H9 (cell line): ENCODE measurements around the gene GLIPR2. TPM values are rescaled to one million over a fixed set of nuclear protein-coding genes. Genes with fewer than 3 reads are reported as not detected.

Source experiments
- DNase-seq: peaks from one replicate; pipeline ENCODE4 v3.0.0-alpha.2; 2017
- H2AFZ ChIP-seq: one replicate; pipeline ENCODE4 v1.6.1; 2013; ENCODE audit warnings: mild to moderate bottlenecking, low read length, control low read depth, moderate library complexity
- H2AK5ac ChIP-seq: 2 replicates; pipeline ENCODE4 v1.6.1; 2013; ENCODE audit warnings: low read length, control low read depth, mixed read lengths; ENCODE audit not compliant: insufficient read length
- H2BK120ac ChIP-seq: one replicate; pipeline ENCODE4 v1.6.1; 2013; ENCODE audit warnings: low read depth, mild to moderate bottlenecking, low read length, control low read depth, inconsistent platforms; ENCODE audit not compliant: poor library complexity, severe bottlenecking
- H2BK12ac ChIP-seq: 2 replicates; pipeline ENCODE4 v1.6.1; 2013; ENCODE audit warnings: low read length, control low read depth, mixed read lengths, low read depth; ENCODE audit not compliant: insufficient read length
- H2BK15ac ChIP-seq: 2 replicates; pipeline ENCODE4 v1.6.1; 2013; ENCODE audit warnings: low read depth, low read length, control low read depth
- H2BK20ac ChIP-seq: one replicate; pipeline ENCODE4 v1.6.1; 2013; ENCODE audit warnings: low read depth, mild to moderate bottlenecking, low read length, control low read depth, inconsistent platforms; ENCODE audit not compliant: poor library complexity, severe bottlenecking
- H2BK5ac ChIP-seq: 2 replicates; pipeline ENCODE4 v1.6.1; 2013; ENCODE audit warnings: low read length, control low read depth, mixed read lengths; ENCODE audit not compliant: insufficient read length
- H3K14ac ChIP-seq: 2 replicates; pipeline ENCODE4 v1.6.1; 2013; ENCODE audit warnings: low read length, control low read depth; ENCODE audit not compliant: insufficient read depth
- H3K18ac ChIP-seq: 2 replicates; pipeline ENCODE4 v1.6.1; 2013; ENCODE audit warnings: low read depth, mild to moderate bottlenecking, mixed read lengths, low read length, control low read depth; ENCODE audit not compliant: insufficient read length
- H3K23ac ChIP-seq: 2 replicates; pipeline ENCODE4 v1.6.1; 2013; ENCODE audit warnings: low read length, control low read depth, mixed read lengths, low read depth; ENCODE audit not compliant: insufficient read length
- H3K23me2 ChIP-seq: 2 replicates; pipeline ENCODE4 v1.6.1; 2013; ENCODE audit warnings: low read depth, mild to moderate bottlenecking, mixed read lengths, low read length, control low read depth; ENCODE audit not compliant: insufficient read length, poor library complexity, severe bottlenecking
- H3K27ac ChIP-seq: 2 replicates; pipeline ENCODE4 v1.5.1; 2013; ENCODE audit warnings: low read length, control low read depth, mixed read lengths, low read depth; ENCODE audit not compliant: insufficient read length
- H3K27me3 ChIP-seq: 2 replicates; pipeline ENCODE4 v1.6.1; 2013; ENCODE audit warnings: low read length, control low read depth, inconsistent platforms; ENCODE audit not compliant: insufficient read depth
- H3K4ac ChIP-seq: 2 replicates; pipeline ENCODE4 v1.6.1; 2013; ENCODE audit warnings: low read depth, mild to moderate bottlenecking, control low read depth, inconsistent platforms, low read length, moderate library complexity
- H3K4me1 ChIP-seq: 2 replicates; pipeline ENCODE4 v1.6.1; 2013; ENCODE audit warnings: low read length, control low read depth, inconsistent platforms; ENCODE audit not compliant: insufficient read depth
- H3K4me2 ChIP-seq: 2 replicates; pipeline ENCODE4 v1.6.1; 2013; ENCODE audit warnings: low read length, control low read depth, mixed read lengths; ENCODE audit not compliant: insufficient read length, insufficient read depth
- H3K56ac ChIP-seq: 2 replicates; pipeline ENCODE4 v1.6.1; 2013; ENCODE audit warnings: low read depth, mild to moderate bottlenecking, mixed read lengths, low read length, control low read depth; ENCODE audit not compliant: insufficient read length
- H3K79me1 ChIP-seq: 2 replicates; pipeline ENCODE4 v1.6.1; 2013; ENCODE audit warnings: low read depth, mild to moderate bottlenecking, moderate library complexity, low read length, control low read depth, inconsistent platforms; ENCODE audit not compliant: insufficient read depth, poor library complexity, severe bottlenecking
- H3K79me2 ChIP-seq: 2 replicates; pipeline ENCODE4 v1.6.1; 2013; ENCODE audit warnings: low read length, control low read depth, inconsistent platforms; ENCODE audit not compliant: insufficient read depth
- H3K9ac ChIP-seq: 2 replicates; pipeline ENCODE4 v1.6.1; 2013; ENCODE audit warnings: low read length, control low read depth, mixed read lengths; ENCODE audit not compliant: insufficient read length; ENCODE audit errors: extremely low read depth
- H3K9me3 ChIP-seq: one replicate; pipeline ENCODE4 v1.6.1; 2013; ENCODE audit warnings: low read depth, low read length, inconsistent platforms; ENCODE audit not compliant: control insufficient read depth
- H3T11ph ChIP-seq: one replicate; pipeline ENCODE4 v1.6.1; 2013; ENCODE audit warnings: mild to moderate bottlenecking, low read length, control low read depth, inconsistent platforms
- H4K20me1 ChIP-seq: one replicate; pipeline ENCODE4 v1.6.1; 2013; ENCODE audit not compliant: control insufficient read depth, insufficient read length, insufficient read depth
- H4K5ac ChIP-seq: 2 replicates; pipeline ENCODE4 v1.6.1; 2013; ENCODE audit warnings: low read depth, mild to moderate bottlenecking, mixed read lengths, low read length, control low read depth; ENCODE audit not compliant: insufficient read length
- H4K8ac ChIP-seq: replicated peaks from 2 replicates; pipeline ENCODE4 v1.6.1; 2013; ENCODE audit warnings: low read length, control low read depth, mixed read lengths, low read depth; ENCODE audit not compliant: insufficient read length
- H4K91ac ChIP-seq: 2 replicates; pipeline ENCODE4 v1.6.1; 2013; ENCODE audit warnings: low read depth, mild to moderate bottlenecking, moderate library complexity, mixed read lengths, low read length, control low read depth; ENCODE audit not compliant: insufficient read length
- H3K27ac Mint-ChIP-seq, 3 experiments: 2 replicates in 2 of 3; 3 replicates in 1 of 3; pipeline ENCODE4 v1.8.0; 2020 to 2021; ENCODE audit warnings: mixed read lengths in 3 of 3, mild to moderate bottlenecking in 1 of 3, moderate library complexity in 1 of 3
- H3K27me3 Mint-ChIP-seq: 2 replicates; pipeline ENCODE4 v1.8.0; 2021; ENCODE audit warnings: low read depth, mild to moderate bottlenecking, moderate library complexity, mixed read lengths
- H3K36me3 Mint-ChIP-seq, 3 experiments: 2 replicates in 2 of 3; 3 replicates in 1 of 3; pipeline ENCODE4 v1.8.0; 2020 to 2021; ENCODE audit warnings: low read depth in 3 of 3, mixed read lengths in 3 of 3; ENCODE audit not compliant: insufficient read depth in 1 of 3
- H3K4me1 Mint-ChIP-seq, 2 experiments: 2 replicates each; pipeline ENCODE4 v1.8.0; 2020; ENCODE audit warnings: mixed read lengths in 2 of 2
- H3K4me3 Mint-ChIP-seq, 2 experiments: 2 replicates in 1 of 2; 3 replicates in 1 of 2; pipeline ENCODE4 v1.8.0; 2020 to 2021; ENCODE audit warnings: mild to moderate bottlenecking in 2 of 2, mixed read lengths in 2 of 2, moderate library complexity in 1 of 2
- H3K9me3 Mint-ChIP-seq, 2 experiments: 2 replicates in 1 of 2; 3 replicates in 1 of 2; pipeline ENCODE4 v1.8.0; 2020; ENCODE audit warnings: mild to moderate bottlenecking in 2 of 2, mixed read lengths in 2 of 2, moderate library complexity in 1 of 2
- WGBS: extraction: QIAGEN DNeasy Blood & Tissue Kit; methylation state at CpG from one replicate; pipeline ENCODE4 v1.1.7; 2013; ENCODE audit warnings: missing lambda C conversion rate, low lambda C conversion rate, mixed read lengths; ENCODE audit not compliant: insufficient read length; ENCODE audit errors: extremely low coverage; 5-methylcytosine and 5-hydroxymethylcytosine counted together
- total RNA-seq: library from RNA; stranded (reverse); gene quantifications from 2 replicates; pipeline ENCODE4 v1.2.1, GENCODE V29; 2021
- TF ChIP-seq, protein P1 (sequence below): fragments of 200-600 bp; sonication (generic); conservative IDR thresholded peaks from 3 replicates; pipeline ENCODE4 v1.8.0; 2021; ENCODE audit warnings: antibody characterized with exemption, mild to moderate bottlenecking

The GLIPR2 gene
- total RNA-seq, 1 experiment from 2014 or later: 10.0 TPM

DNA sequence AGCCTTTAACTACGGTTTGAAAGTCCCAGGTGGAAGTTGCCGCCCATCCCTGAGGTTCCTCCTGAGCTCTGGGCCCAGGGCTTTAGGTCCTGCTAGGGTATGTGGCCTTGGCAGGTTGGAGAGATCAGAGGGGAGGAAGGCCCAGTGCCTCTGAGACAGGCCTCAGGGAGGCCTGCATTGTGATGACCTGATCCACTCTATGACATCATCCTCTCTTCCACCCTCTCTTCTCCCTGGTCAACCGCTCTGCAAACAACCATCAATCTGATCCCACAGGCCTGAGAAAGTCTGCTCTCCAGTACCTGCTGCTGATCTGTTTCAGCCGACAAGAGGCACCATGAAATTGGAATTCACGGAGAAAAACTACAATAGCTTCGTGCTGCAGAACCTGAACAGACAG, 32.6 kb downstream of the GLIPR2 start, which contains the start of gene CCIN:
Gene CCIN (plus strand): TSS at position 223 of the 400 bp plus-strand sequence. CDS start 115 bp downstream, at position 338.
- H2BK15ac ChIP-seq: no peak within 1 kb of the TSS
- no peak within 1 kb of the TSS for H2BK20ac ChIP-seq
- no peak within 1 kb of the TSS for H3K4me3 Mint-ChIP-seq
- H3T11ph ChIP-seq: no peak within 1 kb of the TSS
- no peaks in the 10 kb centered on the region for H3K79me2 ChIP-seq
- H3K4me1 Mint-ChIP-seq: peaks cover 9 to 16% of the 10 kb centered on the region in 2 experiments
- no peak within 1 kb of the TSS for H3K18ac ChIP-seq
- H3K9me3 ChIP-seq: no peaks in the 10 kb centered on the region
- H3K36me3 Mint-ChIP-seq: no peaks in the 10 kb centered on the region
- no peak within 1 kb of the TSS for H3K14ac ChIP-seq
- no peaks in the 10 kb centered on the region for H3K4me1 ChIP-seq
- peaks cover 28% of the 10 kb centered on the region for H3K27me3 Mint-ChIP-seq
- no peak within 1 kb of the TSS for H4K5ac ChIP-seq
- no peak for DNase-seq
- H3K27me3 ChIP-seq: no peaks in the 10 kb centered on the region
- no peak within 1 kb of the TSS for H2AK5ac ChIP-seq
- no peak within 1 kb of the TSS for H3K4ac ChIP-seq
- no peak within 1 kb of the TSS for H3K56ac ChIP-seq
- H3K9me3 Mint-ChIP-seq: no peaks in the 10 kb centered on the region
- H2BK5ac ChIP-seq: no peak within 1 kb of the TSS
- no peak within 1 kb of the TSS for H3K9ac ChIP-seq
- no peak within 1 kb of the TSS for H2BK120ac ChIP-seq
- no CpG with 5 or more reads among the region's 6 CpGs for WGBS
- no peaks in the 10 kb centered on the region for H4K20me1 ChIP-seq
- no peak within 1 kb of the TSS for H3K27ac ChIP-seq
- H3K4me2 ChIP-seq: no peak within 1 kb of the TSS
- no peak within 1 kb of the TSS for H3K27ac Mint-ChIP-seq
- no peak within 1 kb of the TSS for H3K23ac ChIP-seq
- H4K91ac ChIP-seq: no peak within 1 kb of the TSS
- TF ChIP-seq, protein P1, sequence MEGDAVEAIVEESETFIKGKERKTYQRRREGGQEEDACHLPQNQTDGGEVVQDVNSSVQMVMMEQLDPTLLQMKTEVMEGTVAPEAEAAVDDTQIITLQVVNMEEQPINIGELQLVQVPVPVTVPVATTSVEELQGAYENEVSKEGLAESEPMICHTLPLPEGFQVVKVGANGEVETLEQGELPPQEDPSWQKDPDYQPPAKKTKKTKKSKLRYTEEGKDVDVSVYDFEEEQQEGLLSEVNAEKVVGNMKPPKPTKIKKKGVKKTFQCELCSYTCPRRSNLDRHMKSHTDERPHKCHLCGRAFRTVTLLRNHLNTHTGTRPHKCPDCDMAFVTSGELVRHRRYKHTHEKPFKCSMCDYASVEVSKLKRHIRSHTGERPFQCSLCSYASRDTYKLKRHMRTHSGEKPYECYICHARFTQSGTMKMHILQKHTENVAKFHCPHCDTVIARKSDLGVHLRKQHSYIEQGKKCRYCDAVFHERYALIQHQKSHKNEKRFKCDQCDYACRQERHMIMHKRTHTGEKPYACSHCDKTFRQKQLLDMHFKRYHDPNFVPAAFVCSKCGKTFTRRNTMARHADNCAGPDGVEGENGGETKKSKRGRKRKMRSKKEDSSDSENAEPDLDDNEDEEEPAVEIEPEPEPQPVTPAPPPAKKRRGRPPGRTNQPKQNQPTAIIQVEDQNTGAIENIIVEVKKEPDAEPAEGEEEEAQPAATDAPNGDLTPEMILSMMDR: no peak
- no peaks in the 10 kb centered on the region for H3K23me2 ChIP-seq
- no peak within 1 kb of the TSS for H2AFZ ChIP-seq
- H3K79me1 ChIP-seq: no peaks in the 10 kb centered on the region
- no peak within 1 kb of the TSS for H4K8ac ChIP-seq
- no peak within 1 kb of the TSS for H2BK12ac ChIP-seq
